Muscle layer of duodenum (tissue), 2 donors: ENCODE results near the gene COG1.

Experiments used
- H3K27ac ChIP-seq: one replicate; pipeline ENCODE4 v1.7.0; 2013; ENCODE audit warnings: mild to moderate bottlenecking, low read length
- H3K27me3 ChIP-seq: one replicate; pipeline ENCODE4 v1.7.0; 2013; ENCODE audit warnings: low read depth, mild to moderate bottlenecking, control low read depth, low read length
- H3K36me3 ChIP-seq, 2 donors: one replicate each; pipeline ENCODE4 v1.7.0; 2013; ENCODE audit warnings: low read length in 2 of 2, control low read depth in 1 of 2, mild to moderate bottlenecking in 1 of 2; ENCODE audit not compliant: insufficient read depth in 2 of 2, control insufficient read depth in 1 of 2
- H3K4me1 ChIP-seq, 2 donors: one replicate each; pipeline ENCODE4 v1.7.0; 2013; ENCODE audit warnings: low read length in 2 of 2, mild to moderate bottlenecking in 2 of 2, control low read depth in 1 of 2, moderate library complexity in 1 of 2; ENCODE audit not compliant: insufficient read depth in 2 of 2, control insufficient read depth in 1 of 2
- H3K4me3 ChIP-seq, 2 donors: one replicate each; pipeline ENCODE4 v1.7.0; 2013; ENCODE audit warnings: low read length in 2 of 2, low read depth in 1 of 2, mild to moderate bottlenecking in 1 of 2
- H3K9me3 ChIP-seq, 2 donors: one replicate each; pipeline ENCODE4 v1.7.0; 2013; ENCODE audit warnings: low read length in 2 of 2, control low read depth in 1 of 2, mild to moderate bottlenecking in 1 of 2; ENCODE audit not compliant: control insufficient read depth in 1 of 2
- donor health status: healthy.

Gene COG1

DNA sequence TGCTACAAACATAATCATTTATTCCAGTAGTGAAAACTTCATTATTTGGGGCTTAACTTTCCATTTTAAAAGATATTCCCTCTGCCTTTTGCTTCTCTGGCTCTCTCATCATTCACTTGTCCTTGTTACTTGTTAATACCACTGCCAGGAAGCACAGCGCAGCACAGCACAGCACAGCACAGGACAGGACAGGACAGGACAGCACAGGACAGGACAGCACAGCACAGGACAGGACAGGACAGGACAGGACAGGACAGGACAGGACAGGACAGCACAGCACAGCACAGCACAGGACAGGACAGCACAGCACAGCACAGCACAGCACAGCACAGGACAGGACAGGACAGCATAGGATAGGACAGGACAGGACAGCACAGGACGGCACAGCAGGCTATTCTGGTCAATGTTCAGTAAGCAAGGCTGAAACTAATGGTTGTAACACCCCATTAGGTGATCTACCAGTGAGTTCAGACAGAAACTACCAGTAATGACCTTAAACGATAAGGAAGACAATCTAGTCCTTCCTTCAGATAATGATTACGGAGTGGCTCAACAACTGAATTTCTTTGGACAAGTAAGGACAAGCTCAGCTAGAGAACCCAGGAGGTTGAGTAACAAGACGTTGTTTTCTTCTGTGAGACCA, 31.9 kb downstream of the COG1 start:
- H3K4me3 ChIP-seq = no peak overlapping the region
- H3K9me3 ChIP-seq = no peaks in the 10 kb centered on the region
- H3K4me1 ChIP-seq = peaks cover 5 to 30% of the 10 kb centered on the region in 2 donors
- H3K27me3 ChIP-seq = no peaks in the 10 kb centered on the region
- H3K36me3 ChIP-seq = no peaks in the 10 kb centered on the region
- H3K27ac ChIP-seq = no peak overlapping the region

GRCh38 chr17:73226556-73227172, 33.8 kb downstream of the COG1 start:
- Histone ChIP-seq H3K27me3 (no peaks in the 10 kb centered on the region), H3K4me1 (peaks cover 11 to 40% of the 10 kb centered on the region in 2 donors), H3K9me3 (no peaks in the 10 kb centered on the region), H3K4me3 (no peak overlapping the region), H3K27ac (no peak overlapping the region), H3K36me3 (no peaks in the 10 kb centered on the region)

- peaks cover 11 to 40% of the 10 kb centered on the region in 2 donors for H3K4me1 ChIP-seq
Measured at GRCh38 chr17:73227379-73227778, 34.5 kb downstream of the COG1 start.

DNA sequence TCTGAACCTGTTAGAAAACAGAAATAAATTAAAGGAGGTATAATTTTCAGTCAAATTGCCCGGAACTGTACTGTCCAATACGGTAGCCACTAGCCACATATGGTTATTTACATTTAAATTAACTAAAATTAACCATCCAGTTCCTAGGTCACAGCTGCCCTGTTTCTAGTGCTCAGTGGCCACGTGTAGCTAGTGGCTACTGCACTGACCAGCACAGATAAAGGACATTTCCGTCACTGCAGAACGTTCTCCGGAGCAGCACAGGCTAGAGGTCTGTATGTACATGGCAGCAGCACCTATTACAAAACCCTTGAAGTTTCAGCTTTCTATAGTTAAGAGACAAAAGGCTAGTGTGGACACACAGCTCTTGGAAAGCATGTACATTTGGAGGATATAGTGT, 35.1 kb downstream of the COG1 start:
- H3K9me3 ChIP-seq = no peaks in the 10 kb centered on the region
- no peaks in the 10 kb centered on the region for H3K36me3 ChIP-seq
- H3K4me1 ChIP-seq = peaks cover 11 to 40% of the 10 kb centered on the region in 2 donors
- no peak overlapping the region for H3K4me3 ChIP-seq
- no peaks in the 10 kb centered on the region for H3K27me3 ChIP-seq
- no peak overlapping the region for H3K27ac ChIP-seq

More at GRCh38 chr17:73227379-73227778, 34.5 kb downstream of the COG1 start:
- H3K27me3 ChIP-seq = no peaks in the 10 kb centered on the region
- no peak overlapping the region for H3K4me3 ChIP-seq
- H3K36me3 ChIP-seq = no peaks in the 10 kb centered on the region
- H3K9me3 ChIP-seq = no peaks in the 10 kb centered on the region
- H3K27ac ChIP-seq = no peak overlapping the region

GRCh38 chr17:73228748-73229236, 35.9 kb downstream of the COG1 start:
- H3K27me3 ChIP-seq = no peaks in the 10 kb centered on the region
- peak overlapping the region; percentile 14 for H3K27ac ChIP-seq
- peaks cover 11 to 47% of the 10 kb centered on the region in 2 donors for H3K4me1 ChIP-seq
- H3K9me3 ChIP-seq = no peaks in the 10 kb centered on the region
- H3K36me3 ChIP-seq = no peaks in the 10 kb centered on the region
- H3K4me3 ChIP-seq = no peak overlapping the region

DNA sequence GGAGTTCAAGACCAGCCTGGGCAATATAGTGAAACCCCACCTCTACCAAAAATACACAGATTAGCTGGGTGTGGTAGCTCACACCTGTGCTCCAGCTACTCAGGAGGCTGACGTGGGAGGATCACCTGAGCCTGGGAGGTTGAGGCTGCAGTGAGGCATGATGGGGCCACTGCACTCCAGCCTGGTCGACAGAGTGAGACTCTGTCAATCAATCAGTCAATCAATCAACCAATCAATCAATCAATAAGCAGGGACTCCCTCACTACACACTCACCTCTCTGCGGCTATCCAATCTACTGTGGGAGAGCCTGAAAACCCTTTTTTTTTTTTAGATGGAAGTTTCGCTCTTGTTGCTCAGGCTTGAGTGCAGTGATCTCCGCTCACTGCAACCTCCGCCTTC, 37.2 kb downstream of the COG1 start:
- no peak overlapping the region for H3K4me3 ChIP-seq
- no peak overlapping the region for H3K27ac ChIP-seq
- H3K4me1 ChIP-seq = peaks cover 11 to 53% of the 10 kb centered on the region in 2 donors
- H3K27me3 ChIP-seq = no peaks in the 10 kb centered on the region
- no peaks in the 10 kb centered on the region for H3K36me3 ChIP-seq
- H3K9me3 ChIP-seq = no peaks in the 10 kb centered on the region

DNA sequence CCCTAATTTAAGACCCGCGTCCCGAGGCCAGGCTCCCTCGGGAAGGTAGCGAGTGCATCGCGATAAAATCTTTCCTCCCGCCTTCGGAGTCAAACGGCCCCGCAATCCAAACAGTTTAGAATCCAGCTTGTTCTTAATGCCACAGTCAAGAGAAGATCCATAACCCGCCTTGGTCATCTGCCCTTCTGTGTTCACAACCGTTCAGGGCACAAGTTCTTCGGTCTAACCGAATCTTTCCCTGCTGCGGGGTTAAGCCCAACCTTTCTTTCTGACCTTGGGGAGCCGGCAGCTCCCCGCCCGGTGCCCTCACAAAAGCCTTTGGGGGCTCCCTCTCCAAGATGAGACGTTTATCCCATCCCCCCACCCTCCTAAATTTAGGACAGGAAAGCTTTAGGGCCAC, 38.5 kb downstream of the COG1 start:
- no peaks in the 10 kb centered on the region for H3K9me3 ChIP-seq
- peaks cover 4 to 9% of the 10 kb centered on the region in 2 donors for H3K36me3 ChIP-seq
- H3K27me3 ChIP-seq = no peaks in the 10 kb centered on the region
- peak overlapping the region; percentile 89 to 95 for H3K4me3 ChIP-seq
- H3K4me1 ChIP-seq = peaks cover 11 to 52% of the 10 kb centered on the region in 2 donors
- peak overlapping the region; percentile 49 for H3K27ac ChIP-seq

DNA sequence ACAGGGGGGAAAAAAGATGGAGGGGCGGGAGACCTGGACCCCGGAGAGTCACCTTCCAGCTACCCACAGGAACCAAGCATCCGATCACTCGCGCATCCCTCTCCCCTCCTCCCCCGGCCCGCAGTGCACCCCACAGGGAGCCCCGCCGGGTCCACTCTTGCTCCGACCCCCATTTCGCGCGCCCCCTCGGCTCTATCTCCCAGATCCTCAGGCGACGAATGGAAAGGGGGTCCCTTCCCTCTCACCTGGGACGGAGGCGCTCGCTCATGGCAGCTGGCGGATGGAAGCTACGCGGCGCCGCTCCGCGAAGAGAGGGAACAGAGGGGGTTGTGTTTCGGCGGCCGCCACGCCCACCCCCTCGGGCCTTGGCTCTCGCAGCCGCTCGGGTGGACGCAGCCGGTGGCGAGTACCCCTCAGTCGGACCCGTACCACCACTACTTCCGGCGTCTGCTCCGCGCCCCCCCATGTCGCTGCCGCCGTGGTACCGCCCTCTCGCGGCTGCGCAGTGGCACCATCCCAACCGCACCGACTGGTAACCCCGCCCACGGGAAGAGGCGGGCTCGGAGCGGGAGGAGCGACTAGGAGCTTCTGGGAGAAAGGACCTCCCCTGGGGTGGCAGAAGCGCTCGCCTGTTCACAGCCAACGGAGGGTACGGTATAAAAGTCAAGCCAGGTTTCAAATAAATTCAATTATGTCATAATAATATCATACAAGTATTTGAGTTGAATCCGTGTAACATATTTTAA, 39.2 kb downstream of the COG1 start:
- Histone ChIP-seq H3K27me3 (no peaks in the 10 kb centered on the region), H3K36me3 (peaks cover 10 to 12% of the 10 kb centered on the region in 2 donors), H3K27ac (peak overlapping the region; percentile 56), H3K4me1 (peaks cover 11 to 46% of the 10 kb centered on the region in 2 donors), H3K4me3 (peak overlapping the region; percentile 89 to 95), H3K9me3 (no peaks in the 10 kb centered on the region)

DNA sequence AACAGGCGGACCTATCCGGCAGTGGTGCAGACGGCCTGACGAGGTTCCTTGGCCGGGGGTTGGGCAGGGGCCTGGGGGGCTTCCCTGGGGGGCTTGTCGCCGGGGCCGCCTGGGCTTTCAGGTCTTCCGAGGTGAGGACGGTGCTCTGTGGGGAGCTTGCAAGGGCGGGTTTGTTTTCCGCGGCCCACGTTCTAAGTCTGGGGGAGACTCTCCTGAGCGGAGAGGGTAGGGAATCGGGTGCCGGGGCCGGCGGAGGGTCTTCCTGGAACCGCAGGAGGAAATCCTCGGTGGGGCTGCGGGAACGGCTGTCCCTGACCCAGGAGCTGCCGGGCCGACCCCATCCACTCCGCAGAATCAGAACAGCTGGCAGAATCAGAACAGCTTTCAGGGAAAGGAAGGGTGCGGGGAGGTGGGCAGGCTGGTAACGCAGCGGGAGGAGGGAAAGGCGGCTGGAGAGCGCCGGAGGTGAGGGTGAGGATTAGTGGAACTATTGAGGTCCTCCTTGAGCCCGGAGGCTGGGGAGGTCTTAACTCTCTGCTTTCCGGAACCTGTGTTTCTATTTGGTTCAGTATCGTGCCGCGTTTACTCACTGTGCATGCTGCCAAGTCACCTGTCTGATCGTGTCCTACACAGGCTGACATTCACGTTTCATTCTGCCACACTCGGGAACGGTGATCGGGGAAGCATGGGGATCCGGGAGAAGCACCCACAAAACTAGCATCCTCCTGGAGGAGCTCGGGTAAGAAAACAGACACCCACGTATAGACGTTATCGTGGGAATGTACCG, 39.9 kb downstream of the COG1 start:
- Histone ChIP-seq H3K27ac (peak overlapping the region; percentile 56), H3K4me3 (peak overlapping the region; percentile 89 to 95), H3K36me3 (peaks cover 10 to 15% of the 10 kb centered on the region in 2 donors), H3K9me3 (no peaks in the 10 kb centered on the region), H3K27me3 (no peaks in the 10 kb centered on the region), H3K4me1 (peaks cover 11 to 44% of the 10 kb centered on the region in 2 donors)

DNA sequence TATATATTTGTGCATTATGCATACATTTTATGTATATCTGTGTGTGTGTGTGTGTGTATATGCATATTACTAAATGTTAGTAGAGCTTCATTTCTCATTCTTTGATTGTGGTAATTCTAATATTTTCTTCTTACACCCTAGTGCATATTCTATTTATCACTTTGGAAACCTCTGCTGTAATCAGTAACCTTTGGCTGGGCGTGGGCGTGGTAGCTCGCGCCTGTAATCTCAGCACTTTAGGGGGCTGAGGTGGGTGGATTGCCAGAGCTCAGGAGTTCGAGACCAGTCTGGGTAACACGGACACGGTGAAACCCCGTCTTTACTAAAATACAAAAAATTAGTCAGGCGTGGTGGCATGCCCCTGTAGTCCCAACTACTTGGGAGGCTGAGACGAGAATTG, 41.9 kb downstream of the COG1 start:
- Histone ChIP-seq H3K4me1 (peaks cover 5 to 36% of the 10 kb centered on the region in 2 donors), H3K36me3 (peaks cover 10 to 25% of the 10 kb centered on the region in 2 donors), H3K27ac (no peak overlapping the region), H3K4me3 (no peak overlapping the region), H3K27me3 (no peaks in the 10 kb centered on the region), H3K9me3 (no peaks in the 10 kb centered on the region)

DNA sequence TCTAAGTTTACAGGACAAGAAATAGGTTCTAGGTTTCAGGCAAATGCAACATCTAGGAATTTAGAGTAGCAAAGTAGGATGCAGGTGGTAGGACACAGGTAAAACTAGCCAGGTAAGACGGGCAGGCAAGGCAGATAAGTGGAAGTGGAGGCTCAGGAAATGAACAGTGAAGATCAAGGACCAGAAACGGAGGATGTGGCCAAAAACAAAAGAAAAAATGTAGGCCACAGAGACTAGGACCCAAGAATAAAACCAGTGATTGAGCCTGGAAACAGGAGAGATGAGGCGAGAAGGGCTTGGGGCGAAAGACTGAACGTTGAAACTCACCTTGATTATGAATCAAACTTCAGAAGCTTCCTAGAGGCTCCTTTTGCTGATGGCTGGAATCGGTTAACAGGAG, 44.9 kb downstream of the COG1 start:
- H3K9me3 ChIP-seq = no peaks in the 10 kb centered on the region
- H3K27me3 ChIP-seq = no peaks in the 10 kb centered on the region
- peaks cover 12 to 30% of the 10 kb centered on the region in 2 donors for H3K36me3 ChIP-seq
- no peak overlapping the region for H3K4me3 ChIP-seq
- no peak overlapping the region for H3K27ac ChIP-seq
- peaks cover 0 to 26% of the 10 kb centered on the region in 2 donors for H3K4me1 ChIP-seq
